HG02885 (cell line): ENCODE results near the gene TEX2.

Experiments
- ATAC-seq: cut with Tn5 transposase; IDR thresholded peaks from one replicate; pipeline ENCODE4 v1.9.1; 2021; ENCODE audit warnings: mild to moderate bottlenecking; ENCODE audit not compliant: unreplicated experiment, poor library complexity

TEX2 gene

GRCh38 chr17:64125937-64126336 is 137.1 kb downstream of the TEX2 start:
- ATAC-seq = no peak

DNA sequence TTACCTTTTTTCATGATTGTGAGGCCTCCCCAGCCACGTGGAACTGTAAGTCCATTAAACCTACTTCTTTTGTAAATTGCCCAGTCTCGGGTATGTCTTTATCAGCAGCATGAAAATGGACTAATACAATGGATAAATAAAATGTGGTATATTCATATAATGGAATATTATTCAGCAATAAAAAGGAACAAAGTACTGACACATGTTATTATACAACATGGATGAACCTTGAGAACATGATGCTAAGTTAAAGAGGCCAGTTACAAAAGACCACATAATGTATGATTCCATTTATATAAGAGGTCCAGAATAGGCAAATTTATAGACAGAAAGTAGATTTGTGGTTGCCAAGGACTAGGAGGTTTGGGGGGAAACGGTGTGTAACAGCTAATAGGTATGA is 138.5 kb downstream of the TEX2 start:
- ATAC-seq = no peak

DNA sequence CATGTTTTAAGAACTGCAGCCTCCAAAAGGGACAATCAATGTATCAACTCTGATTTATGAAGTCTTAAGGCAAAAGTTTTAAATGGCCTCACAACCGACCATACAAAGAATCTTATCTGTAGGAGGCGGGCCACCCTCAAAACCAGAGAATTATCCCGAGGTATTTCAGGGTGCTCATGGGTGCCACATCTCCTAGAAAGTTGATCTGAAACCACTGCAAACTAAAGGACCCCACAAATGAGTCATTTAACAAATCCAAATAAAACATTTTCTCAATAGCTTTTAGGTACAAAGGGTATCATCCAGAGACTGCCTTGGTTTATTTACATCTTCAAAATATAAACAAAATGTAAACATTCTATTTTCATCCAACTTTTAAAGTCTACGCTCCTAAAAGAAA is 139.9 kb downstream of the TEX2 start:
- no peak for ATAC-seq

DNA sequence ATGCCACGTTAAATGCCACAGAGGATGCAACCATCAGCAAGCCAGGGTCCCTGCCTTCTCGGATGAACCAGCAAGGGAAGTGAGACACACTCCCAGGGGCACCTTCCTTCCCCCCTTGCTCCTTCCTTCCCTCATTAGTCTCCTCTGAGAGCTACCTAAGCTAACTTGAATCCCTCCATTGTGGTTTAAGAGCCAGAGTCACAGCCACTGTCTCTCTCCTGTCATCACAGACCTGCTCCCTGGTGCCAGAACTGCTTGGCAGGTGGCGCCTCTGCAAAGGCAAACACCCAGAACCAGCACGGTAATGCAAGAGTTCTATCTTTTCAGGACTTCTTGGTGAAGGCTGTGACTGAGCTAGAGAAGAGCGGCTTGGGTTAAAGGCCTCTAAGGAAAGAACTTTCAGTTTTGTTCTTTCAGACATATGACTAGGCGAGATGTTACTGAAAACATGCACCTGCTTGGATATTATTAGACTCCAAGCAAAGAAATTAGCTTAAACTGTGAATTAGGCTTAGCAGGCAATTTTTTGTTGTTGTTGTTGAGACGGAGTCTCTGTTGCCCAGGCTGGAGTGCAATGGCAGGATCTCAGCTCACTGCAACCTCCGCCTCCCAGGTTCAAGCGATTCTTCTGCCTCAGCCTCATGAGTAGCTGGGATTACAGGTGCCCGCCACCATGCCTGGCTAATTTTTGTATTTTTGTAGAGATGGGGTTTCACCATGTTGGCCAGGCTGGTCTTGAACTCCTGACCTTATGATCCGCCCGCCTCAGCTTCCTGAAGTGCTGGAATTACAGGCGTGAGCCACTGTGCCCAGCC is 141.9 kb downstream of the TEX2 start:
- ATAC-seq = peak; percentile 77

- ATAC-seq = no peak
These were observed 142.8 kb downstream of the TEX2 start for GRCh38 chr17:64120159-64120810.

DNA sequence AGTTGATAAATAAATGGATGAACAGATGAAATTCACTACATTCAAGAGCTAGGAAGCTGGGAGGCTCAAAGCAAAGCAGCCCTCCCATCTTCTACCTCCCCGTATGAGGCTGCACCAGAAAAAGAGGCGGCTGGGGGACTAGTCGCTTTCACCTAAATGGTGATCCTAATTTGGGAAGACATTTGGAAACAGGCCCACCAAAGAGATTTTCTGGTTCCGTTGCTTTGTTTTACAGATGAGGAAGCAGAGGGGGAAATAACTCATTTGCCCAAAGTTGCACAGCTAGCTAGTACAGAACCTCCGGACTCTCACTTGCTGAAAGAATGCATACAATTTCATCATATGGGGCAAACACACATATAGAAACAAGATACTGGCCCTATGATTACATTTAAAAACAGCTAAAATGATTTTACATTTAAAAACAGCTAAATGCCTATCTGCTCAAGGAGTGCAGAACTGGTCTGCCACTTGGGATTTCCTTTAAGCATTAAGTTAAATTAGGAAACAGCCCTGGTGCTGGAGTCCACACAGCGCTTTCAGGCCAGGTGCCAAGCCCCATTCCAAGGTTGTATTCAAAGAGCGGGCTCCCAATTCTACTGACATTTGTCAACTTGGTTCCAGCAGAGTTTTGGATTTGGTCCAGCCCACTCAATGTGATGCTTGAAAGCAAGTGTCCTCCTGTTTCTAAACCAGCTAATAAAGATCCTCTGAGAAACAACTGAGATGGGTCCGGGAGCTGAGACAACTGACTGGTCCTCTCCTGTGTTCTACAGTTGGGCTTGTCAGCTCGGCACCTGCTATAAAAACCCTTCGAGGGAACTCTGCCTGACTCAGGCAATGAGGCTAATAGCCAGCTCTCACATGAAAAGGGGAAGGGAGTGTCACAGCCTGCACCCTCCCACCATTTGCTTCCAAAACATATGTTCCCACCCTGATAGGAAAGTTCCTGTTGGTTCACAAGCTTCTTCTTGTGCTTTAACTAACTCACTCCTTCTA is 144.8 kb downstream of the TEX2 start:
- no peak for ATAC-seq

GRCh38 chr17:64115822-64116534 is 147.1 kb downstream of the TEX2 start:
- no peak for ATAC-seq

DNA sequence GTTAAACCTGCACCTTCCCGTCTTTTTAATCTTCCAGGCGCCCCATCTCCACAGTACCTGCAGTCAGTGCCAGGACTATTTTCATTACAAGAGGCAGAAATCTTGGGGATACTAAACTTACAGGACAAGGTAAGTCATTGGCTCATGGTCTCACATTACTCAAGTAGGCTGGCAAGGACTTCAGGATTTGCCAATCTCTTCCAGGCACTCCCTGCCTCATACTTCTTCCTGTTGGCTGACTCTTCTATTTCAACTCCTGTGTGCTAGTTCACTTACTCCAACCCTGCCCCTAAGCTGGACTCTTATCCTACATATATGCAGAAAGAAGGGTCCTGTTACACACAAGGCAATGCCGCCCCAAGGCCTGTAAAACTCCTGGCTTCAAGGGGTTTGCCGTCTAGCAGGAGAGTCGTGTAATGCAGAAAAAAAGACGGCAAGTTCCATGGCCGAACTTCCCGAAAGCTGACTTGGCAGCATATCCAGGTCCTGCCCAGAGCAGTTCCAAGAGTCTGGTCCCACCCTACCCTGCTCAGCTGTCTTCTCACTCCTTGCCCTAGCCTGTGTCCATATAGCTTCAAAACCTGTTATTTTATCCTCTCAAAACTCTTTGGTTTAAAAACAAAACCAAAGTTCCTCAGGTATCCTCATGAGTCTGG is 147.9 kb downstream of the TEX2 start:
- no peak for ATAC-seq

DNA sequence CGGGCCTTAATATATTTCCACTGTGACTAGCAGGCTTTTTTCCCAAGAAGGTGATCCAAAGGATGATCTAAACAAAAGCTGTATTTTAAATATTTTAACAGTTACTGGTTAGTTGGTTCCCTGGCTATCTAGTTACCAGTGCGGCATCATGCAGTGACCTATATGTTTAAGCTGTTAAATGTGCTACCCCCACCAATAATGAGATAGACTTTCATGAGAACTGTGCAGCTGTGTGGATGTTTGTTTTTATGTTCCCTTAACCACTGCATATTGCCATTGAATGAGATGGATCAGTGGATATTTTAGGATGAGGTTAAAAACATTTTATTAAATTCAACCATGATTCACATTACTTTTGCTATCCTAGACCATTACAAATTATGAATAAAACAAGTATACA is 150.1 kb downstream of the TEX2 start:
- ATAC-seq = no peak

GRCh38 chr17:64111831-64112230 is 151.2 kb downstream of the TEX2 start:
- no peak for ATAC-seq

DNA sequence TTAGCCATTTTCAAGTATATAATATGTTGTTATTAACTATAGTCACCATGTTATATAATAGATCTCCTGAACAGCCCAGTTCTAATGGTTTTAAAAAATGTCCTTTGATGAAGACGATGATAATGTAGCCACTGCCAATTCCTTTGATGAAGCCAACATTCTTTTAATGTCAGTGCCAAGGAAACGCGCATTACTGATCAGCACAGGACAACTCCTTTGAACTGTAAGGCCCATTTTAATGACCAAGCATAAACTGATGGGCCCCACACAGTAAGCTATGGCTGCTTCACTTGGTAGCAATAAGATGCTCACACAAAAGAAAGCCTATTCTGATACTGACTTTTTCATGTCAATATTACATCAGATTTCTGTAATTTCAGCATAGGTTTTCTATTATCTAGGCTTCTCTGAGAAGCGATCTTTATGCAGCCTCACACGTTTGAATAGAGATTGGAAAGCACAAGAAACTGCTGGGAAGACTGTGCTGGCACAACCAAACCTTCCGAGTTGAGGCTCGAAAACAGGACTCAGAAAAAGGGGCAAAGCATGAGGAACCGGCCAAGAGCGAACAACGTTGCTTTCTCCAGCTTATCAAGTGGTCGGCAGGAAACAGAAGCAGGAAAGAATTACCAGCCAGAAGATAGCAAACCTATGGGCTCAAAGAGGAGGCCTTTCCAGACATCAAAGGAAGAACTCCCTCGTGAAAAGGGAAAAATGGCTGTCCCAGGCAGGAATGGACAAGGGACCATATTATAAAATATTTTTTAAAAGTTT is 152.5 kb downstream of the TEX2 start:
- ATAC-seq = no peak

DNA sequence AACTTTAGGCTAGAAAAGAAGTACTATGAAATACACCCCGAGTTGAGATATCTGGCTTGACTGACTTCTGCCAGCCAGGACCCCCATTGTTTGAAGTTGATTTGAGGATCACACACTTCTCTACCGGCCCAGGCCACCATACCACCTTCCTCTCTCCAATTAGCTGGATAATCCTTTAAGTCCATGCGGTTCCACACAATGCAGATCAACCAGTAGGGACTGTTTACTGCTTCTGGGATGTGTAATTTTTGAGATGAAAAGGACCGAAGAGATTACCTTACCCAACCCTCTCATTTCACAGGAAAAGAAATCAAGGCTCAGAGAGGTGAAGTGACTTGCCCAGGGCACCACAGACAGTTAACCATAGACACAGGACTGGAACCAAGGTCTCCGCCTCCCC is 153.7 kb downstream of the TEX2 start:
- ATAC-seq = no peak

DNA sequence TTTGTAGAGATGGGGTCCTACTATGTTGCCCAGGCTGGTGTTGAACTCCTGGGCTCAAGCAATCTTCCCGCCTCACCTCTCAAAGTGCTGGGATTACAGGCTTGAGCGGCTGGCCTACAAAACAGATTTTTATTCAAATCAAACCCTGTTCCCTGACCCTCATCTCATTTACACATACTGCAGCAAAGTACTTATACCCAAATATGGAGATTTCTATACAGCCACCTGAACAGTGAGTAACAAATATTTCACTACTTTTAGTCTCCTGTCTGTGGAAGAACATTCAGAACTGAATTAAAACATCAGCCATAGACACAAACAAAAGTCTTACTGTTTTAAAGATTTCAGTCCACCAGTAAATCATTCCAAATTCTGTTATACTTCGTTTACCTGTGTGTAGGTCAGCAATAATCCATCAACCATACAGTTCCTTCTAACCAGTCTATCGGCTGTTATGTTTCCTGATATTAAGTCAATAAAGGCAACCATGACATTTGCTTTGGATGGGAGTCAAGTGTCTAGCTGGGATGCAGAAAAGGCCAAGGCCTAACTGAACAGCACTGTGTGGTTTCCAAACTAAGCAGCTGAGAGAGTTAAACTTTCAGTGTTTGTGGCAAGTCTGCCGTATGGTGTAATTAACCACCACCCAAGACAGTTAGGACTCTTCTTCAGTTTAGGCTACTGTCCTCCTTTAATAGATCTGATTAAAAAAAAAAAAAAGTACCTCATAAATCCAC is 155.4 kb downstream of the TEX2 start:
- no peak for ATAC-seq

DNA sequence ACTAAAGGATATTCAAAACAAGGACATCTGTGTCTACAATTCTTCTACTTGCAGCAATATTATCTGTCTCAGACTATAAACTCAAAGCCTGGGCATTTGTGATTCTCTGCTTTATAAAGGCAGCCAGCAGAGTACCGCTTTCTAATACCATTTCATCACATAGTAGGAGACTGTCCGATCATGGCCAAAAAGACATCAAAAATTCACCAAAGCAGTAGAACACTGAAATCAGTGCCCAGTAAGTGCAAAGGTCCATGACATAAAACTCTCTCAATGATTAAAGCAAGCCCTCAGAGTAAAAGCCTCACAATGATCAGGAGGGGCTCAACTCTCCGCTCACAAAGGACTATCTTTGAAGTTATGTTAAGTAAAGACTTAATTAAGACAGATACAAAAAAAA is 156.1 kb downstream of the TEX2 start:
- ATAC-seq = no peak

- ATAC-seq = no peak
These were observed 159.4 kb downstream of the TEX2 start for GRCh38 chr17:64103391-64104364.

GRCh38 chr17:64102627-64103390 is 160.3 kb downstream of the TEX2 start:
- no peak for ATAC-seq
